NCI-H1436 treated with DMSO at 0.1 percent for 48 hours (cell line): ENCODE measurements around the gene UBE2O.

Source experiments
- DNase-seq: peaks from one replicate; lab custom pipeline; 2025; lab: John Stamatoyannopoulos, UW

The UBE2O gene

GRCh38 chr17:76466775-76467130 lies 13.8 kb upstream of the UBE2O start:
- DNase-seq = no peak

DNA sequence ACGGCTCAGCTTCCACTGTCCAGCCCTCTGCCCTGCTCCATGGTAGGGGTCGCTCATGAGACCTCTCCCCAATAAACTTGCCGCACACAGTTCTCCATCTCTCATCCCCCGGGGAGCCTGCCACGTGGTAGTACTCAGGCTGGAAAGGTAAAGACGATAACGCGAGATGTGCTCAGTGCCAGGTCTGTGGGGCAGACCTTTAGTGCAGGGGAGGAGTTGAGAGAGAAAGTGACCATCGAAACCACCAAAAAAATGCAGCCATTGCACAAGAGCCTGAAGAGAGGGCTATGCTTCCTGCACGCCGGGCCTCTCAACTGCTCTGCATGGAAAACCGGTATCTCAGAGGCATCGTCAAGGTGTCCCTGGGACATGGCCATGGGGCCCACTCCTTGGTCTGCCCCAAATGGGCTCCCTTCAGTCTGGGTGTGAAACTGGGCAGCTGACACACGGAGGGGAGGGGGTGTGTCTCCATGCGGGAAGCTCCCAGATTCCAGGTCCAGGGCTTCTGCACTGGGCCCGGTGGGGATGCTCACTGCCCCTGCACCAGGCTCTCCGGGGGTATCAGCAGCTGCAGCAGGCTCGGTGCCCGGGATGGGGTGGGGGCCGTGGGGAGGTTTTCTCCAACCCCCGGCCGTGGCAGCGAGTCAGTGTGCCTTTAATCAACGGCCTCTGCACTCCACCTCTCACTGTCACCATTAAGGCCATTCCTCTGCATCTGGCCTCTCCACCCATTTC lies 9.8 kb upstream of the UBE2O start:
- DNase-seq = no peak

- DNase-seq = no peak
Observed at GRCh38 chr17:76461765-76462555, 9.0 kb upstream of the UBE2O start.

DNA sequence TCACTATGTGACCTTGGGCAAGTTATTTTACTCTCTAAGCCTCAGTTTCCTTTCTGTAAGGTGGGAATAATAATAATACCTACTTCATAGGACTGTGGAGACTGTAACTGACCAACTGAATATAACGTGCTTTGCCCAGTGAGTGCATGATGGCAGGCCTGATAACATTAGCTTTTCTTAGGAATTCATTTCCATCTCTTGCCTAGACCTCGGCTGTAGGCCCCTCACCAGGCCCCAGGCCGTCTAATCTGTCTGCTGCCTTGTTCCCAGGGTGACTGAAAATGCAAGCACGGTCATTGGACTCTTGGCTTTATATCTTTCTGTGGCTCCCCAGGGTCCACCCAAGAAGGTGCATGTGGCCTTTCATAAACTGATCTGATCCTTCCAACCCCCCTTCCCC lies 6.7 kb upstream of the UBE2O start:
- DNase-seq = no peak

GRCh38 chr17:76458580-76459490 lies 5.9 kb upstream of the UBE2O start:
- DNase-seq = no peak

DNA sequence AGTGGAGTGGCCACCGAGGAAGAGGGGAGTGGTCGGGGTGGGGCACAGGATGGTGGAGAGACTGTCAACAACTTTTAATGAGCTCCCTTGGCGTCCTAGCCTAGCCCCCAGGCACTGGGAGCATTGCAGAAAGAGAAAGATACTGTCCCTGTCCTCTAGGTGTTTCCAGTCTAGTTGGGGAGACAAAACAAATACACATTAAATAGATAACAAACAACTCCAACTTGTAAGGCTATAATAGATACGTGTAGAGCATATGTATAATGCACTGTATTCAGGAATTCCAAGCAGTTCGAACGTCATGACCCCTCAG lies 435 bp upstream of the UBE2O start:
- DNase-seq = no peak

DNA sequence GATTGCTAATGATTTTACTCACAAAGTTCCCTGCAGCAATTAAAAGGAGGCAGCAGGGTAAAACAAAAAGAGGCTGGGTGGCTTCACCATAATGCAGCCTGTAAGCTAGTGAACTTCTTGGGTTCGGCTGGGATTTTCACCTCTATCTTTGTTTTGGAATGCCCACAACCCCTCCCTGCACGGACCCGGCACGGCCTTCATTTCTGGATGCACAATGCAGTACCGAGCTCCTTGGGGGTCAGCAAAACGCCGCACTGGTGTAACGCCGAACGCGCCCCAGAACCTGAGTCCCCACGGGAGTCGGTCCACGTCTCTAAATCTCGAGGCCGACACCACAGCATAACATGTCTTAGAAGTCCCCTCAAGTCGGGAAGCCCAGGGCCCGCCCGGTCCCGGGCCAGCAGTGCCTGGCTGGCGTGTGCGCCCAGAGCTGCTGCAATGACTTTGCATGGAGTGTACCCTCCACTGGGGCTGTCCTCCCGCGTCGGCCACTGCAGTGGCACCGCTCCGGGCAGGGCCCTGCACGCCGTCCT lies 759 bp downstream of the UBE2O start:
- DNase-seq = no peak

GRCh38 chr17:76451506-76451905 lies 1.4 kb downstream of the UBE2O start:
- DNase-seq = no peak

GRCh38 chr17:76449126-76449525 lies 3.8 kb downstream of the UBE2O start:
- no peak for DNase-seq

DNA sequence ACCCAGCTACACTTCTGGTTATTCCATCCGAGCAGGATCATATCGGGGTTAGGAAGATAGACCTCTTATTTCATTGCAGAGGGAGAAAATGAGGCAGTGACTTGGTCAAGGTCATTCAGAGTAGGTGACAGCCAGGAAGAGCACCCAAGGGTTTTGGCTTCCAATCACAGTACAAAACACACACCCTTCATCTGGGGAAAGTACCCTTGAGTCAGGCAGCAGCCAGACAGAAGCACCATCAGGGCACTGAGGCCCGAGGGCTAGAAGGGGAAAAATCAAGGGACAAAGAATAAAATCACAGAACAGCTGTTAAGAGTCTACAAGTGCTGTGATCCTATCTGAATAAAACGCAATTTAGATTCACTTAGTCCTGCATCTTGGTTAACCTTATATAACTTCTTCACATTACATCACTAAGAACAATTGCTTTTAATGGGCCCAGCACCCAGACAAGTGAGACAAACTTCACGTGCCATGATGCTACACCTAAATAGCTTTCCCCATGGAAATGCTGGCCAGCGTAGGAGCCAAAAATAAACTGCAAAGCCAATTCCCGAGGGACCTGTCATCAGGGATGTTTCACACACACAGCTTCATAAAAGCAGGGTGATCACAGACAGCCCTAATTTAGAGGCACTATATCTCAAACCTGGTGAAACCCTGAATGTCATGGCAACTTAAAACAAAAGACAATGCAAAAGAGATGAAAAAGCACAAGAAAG lies 4.9 kb downstream of the UBE2O start:
- no peak for DNase-seq

DNA sequence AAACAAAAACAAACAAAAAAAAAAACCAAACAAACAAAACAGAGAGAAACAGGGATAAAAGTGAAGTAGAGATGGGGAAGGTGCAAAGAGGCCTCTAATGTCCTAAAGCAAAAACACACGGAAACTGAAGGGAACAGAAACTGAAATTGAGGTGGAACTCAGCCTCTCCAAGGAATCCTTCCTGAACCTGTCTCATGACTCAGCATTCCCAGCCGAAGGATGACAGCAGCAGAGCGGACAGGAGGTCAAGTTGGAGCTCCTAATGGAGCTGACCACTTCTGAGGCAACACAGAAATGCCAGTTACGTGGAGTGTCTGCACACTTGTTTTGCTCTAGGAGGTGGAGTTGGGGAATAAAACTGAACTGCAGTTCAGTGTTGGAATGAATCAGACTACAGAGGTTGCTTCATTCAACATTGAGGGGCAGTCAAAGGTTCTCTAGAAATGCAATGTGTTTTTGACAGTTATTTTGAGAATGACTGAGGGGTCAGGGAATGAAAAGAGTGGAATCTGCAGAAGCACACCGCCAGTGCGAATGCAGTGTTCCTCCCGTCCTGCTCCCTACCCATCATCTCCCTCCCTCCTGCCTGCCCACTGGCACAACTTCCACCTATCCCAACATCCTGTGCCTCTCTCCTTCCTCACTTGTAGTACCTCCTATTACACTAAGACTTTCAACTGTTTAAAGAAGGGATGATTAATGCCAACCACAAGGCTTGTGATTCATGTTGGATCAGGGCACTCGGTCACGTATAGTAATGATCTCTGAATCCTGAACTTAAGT lies 6.3 kb downstream of the UBE2O start:
- no peak for DNase-seq

DNA sequence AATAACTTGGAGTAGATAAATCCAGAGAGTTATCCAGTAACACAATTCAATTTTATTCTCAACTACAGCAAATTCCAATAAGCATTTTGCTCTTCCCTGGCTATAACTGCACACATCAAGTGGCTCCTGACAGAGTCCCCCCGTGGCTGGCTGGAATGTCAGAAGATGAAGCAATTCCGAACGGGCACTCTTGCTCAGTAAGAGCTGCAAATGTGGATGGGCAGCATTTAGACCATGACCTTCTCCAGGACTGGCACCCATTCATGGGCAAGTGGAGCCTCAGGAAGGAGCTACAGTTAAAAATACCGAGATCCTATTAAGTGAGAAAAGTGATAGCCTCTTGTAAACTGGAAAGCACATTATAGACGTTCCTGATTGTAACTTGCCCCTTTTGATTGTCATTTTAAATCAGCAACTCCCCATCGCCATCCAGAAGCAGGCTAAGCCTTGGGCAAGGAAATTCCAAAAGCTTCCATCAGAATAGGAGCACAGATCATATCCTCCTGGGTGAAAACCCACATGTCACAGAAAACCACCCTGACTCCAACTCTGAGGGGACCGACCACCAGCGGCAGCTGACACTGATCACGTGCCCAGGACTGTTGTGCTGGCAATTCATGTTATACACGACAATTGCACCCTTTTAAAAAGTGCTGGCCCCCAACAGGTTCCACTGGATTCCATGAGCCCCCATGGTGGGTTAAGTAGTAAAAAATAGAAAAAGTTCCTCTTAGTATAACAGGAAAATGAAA lies 7.1 kb downstream of the UBE2O start:
- no peak for DNase-seq

DNA sequence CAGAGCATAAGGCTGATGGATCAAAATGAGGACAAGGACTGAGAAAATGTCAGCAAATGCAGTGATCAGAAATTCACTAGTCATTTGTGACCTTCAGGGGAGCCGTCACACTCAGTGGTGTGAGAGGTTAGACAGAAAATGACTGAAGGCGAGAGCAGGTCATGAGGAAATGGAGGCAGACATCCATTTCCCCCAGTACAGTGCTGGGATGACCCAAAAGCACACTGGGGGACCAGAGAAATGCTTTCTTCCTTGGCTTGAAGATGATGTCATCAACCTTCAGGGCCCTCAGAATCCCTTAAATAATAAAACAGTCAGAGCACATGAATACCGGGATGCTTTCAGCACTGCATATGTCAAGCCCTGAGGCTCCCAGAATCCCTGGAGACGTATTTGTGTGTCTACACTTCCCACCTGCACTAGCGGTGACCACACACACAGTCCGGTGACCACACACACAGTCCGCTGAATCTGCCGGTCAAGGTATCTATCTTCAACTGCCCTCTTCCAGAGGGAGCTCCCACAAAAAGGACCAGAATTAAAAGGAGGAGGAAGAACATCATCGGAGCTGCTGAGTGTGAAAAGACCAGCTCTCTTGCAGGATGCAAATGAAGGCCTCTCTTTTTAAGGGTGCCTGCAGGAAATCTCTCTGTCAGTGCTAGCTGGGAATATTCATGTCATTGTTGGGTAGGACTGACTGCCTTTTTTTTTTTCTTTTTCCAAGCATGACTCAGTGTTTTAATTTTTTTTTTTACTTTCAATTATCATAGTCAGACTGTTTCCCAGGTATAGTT lies 8.2 kb downstream of the UBE2O start:
- no peak for DNase-seq

- DNase-seq = no peak
Observed at GRCh38 chr17:76442341-76443338, 10.3 kb downstream of the UBE2O start.

- no peak for DNase-seq
Observed at GRCh38 chr17:76441686-76442340, 11.1 kb downstream of the UBE2O start.

- no peak for DNase-seq
Observed at GRCh38 chr17:76440751-76441362, 12.1 kb downstream of the UBE2O start.

GRCh38 chr17:76439314-76439928 lies 13.5 kb downstream of the UBE2O start:
- DNase-seq = no peak
